GM06990 (cell line): ENCODE data around the gene ASCL2.

ENCODE experiments used
- DNase-seq: peaks from one replicate; pipeline ENCODE4 v3.0.0-alpha.2; 2011; ENCODE audit not compliant: insufficient read length; ENCODE audit errors: extremely low read depth
- H3K27me3 ChIP-seq: replicated peaks from 2 replicates; pipeline ENCODE4 v1.6.0; 2011; ENCODE audit warnings: low read length; ENCODE audit not compliant: control insufficient read depth, insufficient read depth
- H3K36me3 ChIP-seq: 2 replicates; pipeline ENCODE4 v1.5.1; 2011; ENCODE audit warnings: low read length; ENCODE audit not compliant: control insufficient read depth, insufficient read depth
- H3K4me3 ChIP-seq: replicated peaks from 2 replicates; pipeline ENCODE4 v1.5.1; 2011; ENCODE audit warnings: low read depth, mild to moderate bottlenecking, control low read depth, low read length
- CTCF ChIP-seq: IDR thresholded peaks from 2 replicates; pipeline ENCODE4 v1.5.1; 2011; ENCODE audit warnings: low read length, control low read depth, mild to moderate bottlenecking, inconsistent platforms; ENCODE audit not compliant: insufficient read depth, poor library complexity, severe bottlenecking

ASCL2 gene

DNA sequence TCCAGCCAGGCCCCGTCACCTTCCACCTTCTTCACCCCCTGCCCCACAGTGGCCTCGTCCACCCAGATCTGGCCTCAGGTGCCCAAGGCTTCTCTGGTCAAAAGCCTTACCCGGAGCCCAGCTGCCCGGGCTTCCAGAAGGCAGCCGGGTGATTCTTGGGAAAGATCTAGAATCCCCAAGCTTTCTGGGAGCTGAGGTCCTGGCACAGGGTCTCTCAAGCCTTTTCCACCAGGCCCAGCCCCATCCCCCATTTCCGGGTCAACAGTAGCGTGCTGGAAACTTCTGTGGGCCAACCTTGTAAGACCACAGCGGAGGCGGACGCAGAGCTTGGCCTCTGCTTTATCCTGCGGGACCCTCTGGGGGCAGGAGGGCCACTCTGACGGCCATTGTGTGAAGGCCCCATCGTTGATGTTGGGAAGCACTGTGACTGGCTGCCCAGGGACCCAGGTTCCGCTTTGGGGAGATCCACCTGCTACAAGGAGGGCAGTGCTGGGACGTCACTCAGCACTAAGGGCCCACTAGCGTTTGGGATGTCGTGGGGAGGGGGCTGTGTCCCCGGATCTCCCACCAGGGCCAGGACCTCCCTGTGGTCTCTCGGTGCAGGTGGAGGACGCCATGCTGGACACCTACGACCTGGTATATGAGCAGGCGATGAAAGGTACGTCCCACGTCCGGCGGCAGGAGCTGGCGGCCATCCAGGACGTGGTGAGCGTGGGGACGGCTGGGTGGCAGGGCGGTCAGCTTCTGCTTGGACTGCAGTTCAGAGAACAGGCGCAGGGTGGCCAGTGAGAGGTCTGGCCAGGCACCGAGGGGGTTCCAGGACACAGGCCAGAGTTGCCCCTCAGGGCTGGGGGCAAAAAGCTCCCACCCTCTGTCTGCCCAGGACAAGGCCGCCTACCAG, 42.9 kb upstream of the ASCL2 start:
- TF ChIP-seq CTCF = no peak
- Histone ChIP-seq H3K36me3 (no peaks in the 10 kb centered on the region), H3K4me3 (no peak overlapping the region), H3K27me3 (no peaks in the 10 kb centered on the region; the same call in 1 of the 2 replicates)
- no peak for DNase-seq

DNA sequence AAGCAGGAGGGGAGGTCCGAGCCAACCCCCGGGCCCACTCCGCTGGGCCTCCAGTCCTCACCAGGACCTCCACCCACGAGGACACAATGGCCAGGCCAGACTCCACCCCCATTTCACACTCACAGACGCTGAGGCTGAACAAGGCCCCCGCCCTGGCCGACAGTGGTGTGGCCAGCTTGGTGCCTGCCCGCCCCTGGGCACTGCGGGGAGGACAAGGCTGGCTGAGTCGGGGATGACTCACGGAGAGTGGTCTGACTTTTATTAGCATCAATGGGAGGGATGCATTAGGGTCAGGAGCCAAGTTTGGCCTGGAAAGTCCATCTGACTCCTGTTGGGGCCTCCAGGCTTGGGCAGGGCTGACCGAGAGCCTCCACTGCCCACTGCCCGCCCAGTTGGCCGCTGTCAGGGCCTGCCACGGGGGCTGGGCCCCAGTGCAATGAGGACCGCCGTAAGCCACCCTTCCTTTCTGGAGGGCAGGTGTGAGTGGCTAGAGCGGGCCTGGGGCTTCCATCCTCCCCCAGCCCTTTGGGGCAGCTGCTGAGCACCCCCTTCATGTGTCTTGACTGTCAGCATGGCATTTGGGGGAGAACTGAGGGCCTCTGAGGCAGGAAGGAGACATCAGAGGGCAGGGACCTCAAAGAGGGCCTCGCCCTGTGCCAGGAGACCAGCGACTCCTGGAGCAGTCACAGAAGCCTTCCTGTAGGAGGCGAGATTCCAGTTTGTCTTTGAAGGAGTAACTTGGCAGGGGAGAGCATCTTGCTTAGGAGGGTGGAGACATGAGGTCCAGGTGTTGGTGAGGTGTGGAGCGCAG, 42.0 kb upstream of the ASCL2 start:
- no peak overlapping the region for H3K4me3 ChIP-seq
- no peaks in the 10 kb centered on the region for H3K36me3 ChIP-seq
- TF ChIP-seq CTCF = no peak
- no peak for DNase-seq
- H3K27me3 ChIP-seq = no peaks in the 10 kb centered on the region; the same call in 1 of the 2 replicates

- TF ChIP-seq CTCF = no peak
- no peak overlapping the region for H3K4me3 ChIP-seq
- no peaks in the 10 kb centered on the region for H3K36me3 ChIP-seq
- no peak for DNase-seq
- no peaks in the 10 kb centered on the region for H3K27me3 ChIP-seq
Observed at GRCh38 chr11:2311353-2312133, 41.2 kb upstream of the ASCL2 start.

DNA sequence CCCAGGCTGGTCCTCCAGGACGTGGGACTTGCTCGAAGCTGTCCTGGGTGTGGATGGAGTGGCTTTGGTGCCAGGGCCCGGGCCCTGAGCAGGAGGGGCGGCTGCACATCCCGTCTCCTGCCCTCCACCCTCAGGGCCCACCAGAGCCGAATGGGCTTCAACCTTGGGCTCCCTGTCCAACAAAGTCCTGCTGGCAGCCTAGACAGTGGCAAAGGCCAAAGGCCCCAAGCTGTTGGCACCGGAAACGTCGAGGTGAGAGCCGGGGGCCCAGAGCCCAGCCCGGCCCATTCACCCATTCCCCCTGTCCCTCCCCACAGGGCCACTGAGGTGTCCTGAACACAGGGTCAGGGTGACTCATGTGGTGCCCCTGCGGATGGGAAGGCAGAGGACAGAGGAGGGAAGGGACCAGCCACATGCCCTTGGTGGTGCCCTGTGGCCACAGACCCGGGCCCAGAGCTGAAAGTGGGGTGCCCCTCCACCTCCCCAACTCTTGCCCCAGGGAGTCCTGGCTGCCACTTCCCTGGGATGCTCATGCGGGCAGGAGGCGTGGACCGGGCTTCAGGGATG, 40.5 kb upstream of the ASCL2 start:
- DNase-seq = no peak
- no peaks in the 10 kb centered on the region for H3K36me3 ChIP-seq
- H3K4me3 ChIP-seq = no peak overlapping the region
- TF ChIP-seq CTCF = no peak
- no peaks in the 10 kb centered on the region for H3K27me3 ChIP-seq

- no peaks in the 10 kb centered on the region for H3K36me3 ChIP-seq
- H3K4me3 ChIP-seq = no peak overlapping the region
- no peaks in the 10 kb centered on the region for H3K27me3 ChIP-seq
- no peak for DNase-seq
- no peak for TF ChIP-seq CTCF
Observed at GRCh38 chr11:2310073-2310785, 39.8 kb upstream of the ASCL2 start.
